ENCODE data around the gene PTPRR. TPM values are rescaled to one million over a fixed set of nuclear protein-coding genes. Genes with fewer than 3 reads are reported as not detected.

PTPRR gene
- total and polyA plus RNA-seq, 2 donors (not counting 3 experiments of a cell fraction or from before 2014, with no cell fraction given): 0.46 to 1.1 TPM

GRCh38 chr12:70643939-70644338 is 276.6 kb downstream of the PTPRR start:
- no peak for TF ChIP-seq GATA2 (IDR thresholded peaks at IDR 0.05; ENCODE audit: insufficient read depth, insufficient read length, low read depth, low read length)
- no peak for TF ChIP-seq POLR2AphosphoS5 (IDR thresholded peaks at IDR 0.05; ENCODE audit: insufficient read depth, low read depth, low read length)
- TF ChIP-seq FOS (IDR thresholded peaks at IDR 0.05; ENCODE audit: borderline replicate concordance, insufficient read depth, low read length): no peak
- TF ChIP-seq MYC (IDR thresholded peaks at IDR 0.05; ENCODE audit: low read depth, low read length): no peak
- TF ChIP-seq EZH2 (IDR thresholded peaks at IDR 0.05; ENCODE audit: borderline replicate concordance, low read depth, low read length, severe bottlenecking): no peak
- TF ChIP-seq JUN (IDR thresholded peaks at IDR 0.05; ENCODE audit: borderline replicate concordance, insufficient read depth, insufficient read length, low read depth): no peak
- no peak for TF ChIP-seq POLR2A (IDR thresholded peaks at IDR 0.05; ENCODE audit: low read depth, low read length)
- no peak for TF ChIP-seq CTCF (IDR thresholded peaks at IDR 0.05; ENCODE audit: extremely low read depth in 1 of 2, insufficient read depth in 1 of 2, low read depth in 1 of 2, low read length in 2 of 2)
- TF ChIP-seq, protein P1, sequence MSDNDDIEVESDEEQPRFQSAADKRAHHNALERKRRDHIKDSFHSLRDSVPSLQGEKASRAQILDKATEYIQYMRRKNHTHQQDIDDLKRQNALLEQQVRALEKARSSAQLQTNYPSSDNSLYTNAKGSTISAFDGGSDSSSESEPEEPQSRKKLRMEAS (IDR thresholded peaks at IDR 0.05; ENCODE audit: insufficient read depth, insufficient read length): no peak

More at GRCh38 chr12:70643939-70644338, 276.6 kb downstream of the PTPRR start:
- dilution Hi-C loops (cut with MboI; ENCODE audit: extremely low pct_ligation_motif_present, low sequenced_read_pairs): no loop called here
- intact Hi-C loops (cut with micrococcal nuclease): no loop called here
- H2AFZ ChIP-seq (ENCODE audit: low read depth, low read length): no peak overlapping the region
- DNase-seq (ENCODE audit: low read depth, low spot score) (no peak), FAIRE-seq (no peak)
- CTCF ChIA-PET: no interaction called here
- H3K4me3 ChIP-seq (replicated peaks in 1 of 3; ENCODE audit: insufficient read depth in 1 of 3, low read depth in 1 of 3, low read length in 3 of 3): no peak overlapping the region
- H3K27ac ChIP-seq (ENCODE audit: insufficient read depth, low read depth, low read length): no peak overlapping the region
- H3K4me2 ChIP-seq (ENCODE audit: insufficient read depth, low read length): no peak overlapping the region
- H3K79me2 ChIP-seq (ENCODE audit: control insufficient read depth, insufficient read depth, low read length): no peaks in the 10 kb centered on the region
- H3K4me1 ChIP-seq (ENCODE audit: control insufficient read depth, extremely low read depth, insufficient read depth, low read length): peaks cover 57% of the 10 kb centered on the region
- H4K20me1 ChIP-seq (replicated peaks; ENCODE audit: control insufficient read depth, extremely low read depth, insufficient read depth, low read length): no peaks in the 10 kb centered on the region
- no peak overlapping the region for H3K9ac ChIP-seq (replicated peaks; ENCODE audit: extremely low read depth, insufficient read depth, low read length)
- H3K9me3 ChIP-seq (replicated peaks; ENCODE audit: control insufficient read depth, insufficient read depth, low read length): no peaks in the 10 kb centered on the region
- no peaks in the 10 kb centered on the region for H3K36me3 ChIP-seq (ENCODE audit: control insufficient read depth in 2 of 2, extremely low read depth in 1 of 2, insufficient read depth in 2 of 2, low read length in 2 of 2)
- POLR2A ChIA-PET: no interaction called here
- no peaks in the 10 kb centered on the region for H3K27me3 ChIP-seq (ENCODE audit: control insufficient read depth in 2 of 2, insufficient read depth in 2 of 2, low read length in 2 of 2)
- H3K9me1 ChIP-seq (replicated peaks; ENCODE audit: control insufficient read depth, extremely low read depth, insufficient read depth, low read length): no peaks in the 10 kb centered on the region
- no TSS peak for BruUV-seq (replicated peaks)
